ENCODE results near the gene DNAJB6.

DNAJB6 gene

DNA sequence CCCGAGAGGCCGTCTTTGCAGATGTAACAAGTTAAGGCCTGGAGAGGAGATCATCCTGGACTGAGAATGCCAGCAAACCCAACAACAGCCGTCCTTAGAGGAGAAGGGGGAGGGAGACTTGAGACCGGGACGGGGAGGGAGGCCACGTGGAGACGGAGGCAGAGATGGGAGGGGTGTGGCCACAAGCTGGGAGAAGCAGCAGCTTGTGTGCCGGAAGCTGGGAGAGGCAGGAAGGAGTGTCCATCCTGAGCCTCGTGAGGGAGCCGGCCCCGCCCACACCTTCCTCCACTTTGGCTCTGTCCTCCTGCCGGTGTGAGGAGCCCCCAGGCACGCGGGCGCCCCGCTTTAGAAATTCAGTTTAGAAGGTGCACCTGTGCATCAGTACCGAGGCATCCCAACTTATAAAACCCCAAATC, 95.7 kb downstream of the DNAJB6 start:
- Histone ChIP-seq H3K4me3 (ENCODE audit: low read depth, low read length) (peak overlapping the region; percentile 42; the same call in 1 of the 2 replicates), H3K4me1 (ENCODE audit: control insufficient read depth, insufficient read depth, low read length) (peaks cover 7% of the 10 kb centered on the region), H3K36me3 (ENCODE audit: control insufficient read depth, insufficient read depth, low read length) (no peaks in the 10 kb centered on the region), H3K9me3 (ENCODE audit: control insufficient read depth, insufficient read depth, low read depth, low read length) (no peaks in the 10 kb centered on the region), H3K27ac (ENCODE audit: low read depth, low read length) (no peak overlapping the region), H3K9ac (ENCODE audit: low read length) (no peak overlapping the region), H3K27me3 (ENCODE audit: control insufficient read depth, insufficient read depth, low read length) (no peaks in the 10 kb centered on the region)

DNA sequence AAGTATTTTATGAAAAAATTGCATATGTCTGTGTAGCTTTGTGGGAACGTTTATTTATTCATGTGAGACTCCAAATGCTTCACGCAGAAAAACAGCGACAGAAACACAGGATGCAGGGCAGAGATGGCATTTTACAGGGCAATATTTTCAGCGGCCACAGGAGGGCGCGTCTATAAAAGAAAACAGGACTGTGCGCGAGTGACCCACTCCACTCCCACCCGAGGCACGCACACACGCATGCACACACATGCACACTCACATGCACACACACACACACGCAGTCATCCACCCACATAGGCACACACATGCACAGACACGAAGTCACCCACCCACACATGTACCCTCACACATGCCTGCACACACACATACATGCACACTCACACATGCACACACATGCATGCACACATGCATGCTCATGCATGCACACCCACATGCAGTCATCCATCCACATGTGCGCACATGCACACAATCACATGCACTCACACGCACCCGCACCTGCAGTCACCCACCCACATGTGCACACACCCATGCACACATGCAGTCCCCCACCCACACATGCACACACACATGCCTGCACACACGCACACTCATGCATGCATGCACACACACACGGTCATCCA, 96.3 kb downstream of the DNAJB6 start:
- H3K4me3 ChIP-seq (ENCODE audit: low read depth, low read length) = peak overlapping the region; percentile 42; the same call in 1 of the 2 replicates

DNA sequence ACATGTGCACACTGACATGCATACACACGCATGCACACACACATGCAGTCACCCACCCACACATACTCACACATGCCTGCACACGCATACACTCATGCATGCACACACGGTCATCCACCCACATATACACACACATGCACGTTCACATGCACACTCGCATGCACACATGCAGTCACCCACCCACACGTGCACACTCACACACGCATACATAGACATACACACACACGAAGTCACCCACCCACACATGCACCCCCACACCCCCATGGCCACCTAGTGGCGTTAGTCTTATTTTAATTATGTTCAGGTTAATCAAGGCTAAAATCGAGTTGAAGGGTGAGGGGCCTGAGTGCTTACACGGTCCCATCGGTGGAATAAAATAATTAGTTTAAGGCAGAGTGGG, 96.8 kb downstream of the DNAJB6 start:
- no peak overlapping the region for H3K9ac ChIP-seq (ENCODE audit: low read length)
- no peak overlapping the region for H3K27ac ChIP-seq (ENCODE audit: low read depth, low read length)
- peaks cover 7% of the 10 kb centered on the region for H3K4me1 ChIP-seq (ENCODE audit: control insufficient read depth, insufficient read depth, low read length)
- no peaks in the 10 kb centered on the region for H3K27me3 ChIP-seq (ENCODE audit: control insufficient read depth, insufficient read depth, low read length)
- no peaks in the 10 kb centered on the region for H3K9me3 ChIP-seq (ENCODE audit: control insufficient read depth, insufficient read depth, low read depth, low read length)
- no peak overlapping the region for H3K4me3 ChIP-seq (ENCODE audit: low read depth, low read length)
- H3K36me3 ChIP-seq (ENCODE audit: control insufficient read depth, insufficient read depth, low read length) = no peaks in the 10 kb centered on the region

More for the DNA sequence above, 96.3 kb downstream of the DNAJB6 start:
- H3K36me3 ChIP-seq (ENCODE audit: control insufficient read depth, insufficient read depth, low read length) = no peaks in the 10 kb centered on the region
- H3K27me3 ChIP-seq (ENCODE audit: control insufficient read depth, insufficient read depth, low read length) = no peaks in the 10 kb centered on the region
- peaks cover 7% of the 10 kb centered on the region for H3K4me1 ChIP-seq (ENCODE audit: control insufficient read depth, insufficient read depth, low read length)
- H3K27ac ChIP-seq (ENCODE audit: low read depth, low read length) = no peak overlapping the region
- H3K9me3 ChIP-seq (ENCODE audit: control insufficient read depth, insufficient read depth, low read depth, low read length) = no peaks in the 10 kb centered on the region
- H3K9ac ChIP-seq (ENCODE audit: low read length) = no peak overlapping the region

DNA sequence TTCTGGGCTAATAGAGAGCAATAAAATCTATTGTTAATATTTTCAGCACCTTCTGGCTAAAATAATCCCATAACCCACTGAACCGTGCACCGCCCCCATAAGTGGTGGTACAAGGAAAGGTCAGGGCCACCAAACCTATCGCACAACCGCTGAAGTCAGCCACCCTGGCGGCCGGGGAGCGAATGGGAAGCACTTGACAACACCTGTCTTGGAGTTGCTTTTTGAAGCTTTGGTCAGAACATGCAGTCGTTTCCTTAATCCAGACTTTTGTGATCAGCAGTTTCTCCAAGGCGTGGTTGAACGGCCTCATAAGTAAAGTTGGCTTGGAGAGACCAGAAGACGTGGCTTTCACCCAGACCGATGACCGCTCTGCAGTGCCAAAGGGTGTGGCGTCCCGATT, 97.4 kb downstream of the DNAJB6 start:
- Histone ChIP-seq H3K4me1 (ENCODE audit: control insufficient read depth, insufficient read depth, low read length) (peaks cover 7% of the 10 kb centered on the region), H3K9me3 (ENCODE audit: control insufficient read depth, insufficient read depth, low read depth, low read length) (peaks cover 5% of the 10 kb centered on the region; the same call in 1 of the 2 replicates), H3K27me3 (ENCODE audit: control insufficient read depth, insufficient read depth, low read length) (no peaks in the 10 kb centered on the region), H3K4me3 (ENCODE audit: low read depth, low read length) (no peak overlapping the region), H3K27ac (ENCODE audit: low read depth, low read length) (no peak overlapping the region), H3K36me3 (ENCODE audit: control insufficient read depth, insufficient read depth, low read length) (no peaks in the 10 kb centered on the region), H3K9ac (ENCODE audit: low read length) (no peak overlapping the region)

DNA sequence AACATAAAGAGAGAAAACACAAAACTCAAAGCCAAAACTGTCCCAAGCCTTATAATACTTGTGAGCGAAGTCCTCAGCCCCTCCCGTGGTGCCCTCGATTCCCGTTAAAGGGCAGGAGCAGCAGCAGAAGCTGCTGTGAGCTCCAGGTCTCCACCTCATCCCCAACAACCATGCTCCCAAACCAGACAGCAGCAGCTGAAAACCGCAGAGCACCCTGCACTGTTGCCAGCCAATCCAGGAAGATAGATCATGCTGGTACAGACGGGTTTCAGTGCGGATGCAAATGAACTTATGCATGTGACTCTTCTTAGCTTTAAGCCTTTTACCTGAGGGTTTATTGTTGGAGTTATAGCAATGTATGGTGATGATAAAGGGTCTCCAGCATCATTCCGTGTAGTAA, 97.9 kb downstream of the DNAJB6 start:
- Histone ChIP-seq H3K4me1 (ENCODE audit: control insufficient read depth, insufficient read depth, low read length) (peaks cover 7% of the 10 kb centered on the region), H3K27me3 (ENCODE audit: control insufficient read depth, insufficient read depth, low read length) (no peaks in the 10 kb centered on the region), H3K4me3 (ENCODE audit: low read depth, low read length) (no peak overlapping the region), H3K36me3 (ENCODE audit: control insufficient read depth, insufficient read depth, low read length) (no peaks in the 10 kb centered on the region), H3K9ac (ENCODE audit: low read length) (no peak overlapping the region), H3K9me3 (ENCODE audit: control insufficient read depth, insufficient read depth, low read depth, low read length) (peaks cover 10% of the 10 kb centered on the region; the same call in 1 of the 2 replicates), H3K27ac (ENCODE audit: low read depth, low read length) (no peak overlapping the region)

DNA sequence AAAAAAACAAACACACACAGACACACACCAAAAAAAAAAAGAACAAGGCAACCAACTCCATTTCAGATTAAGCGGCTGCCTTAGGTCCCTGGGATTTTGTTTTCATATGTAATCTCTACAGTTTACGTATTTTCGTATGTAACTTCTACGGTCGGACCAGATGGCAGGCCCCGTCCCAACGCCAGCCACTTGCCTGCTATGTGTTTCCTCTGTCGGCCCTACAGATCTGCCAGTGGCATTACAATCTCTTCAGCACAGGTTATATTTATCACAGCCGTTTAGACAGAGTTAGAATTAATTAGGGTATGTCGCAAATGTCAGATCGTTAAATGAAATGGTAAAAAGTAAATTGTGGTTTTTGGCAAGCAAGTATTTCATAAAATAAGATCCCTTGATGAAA, 99.3 kb downstream of the DNAJB6 start:
- H3K9ac ChIP-seq (ENCODE audit: low read length) = no peak overlapping the region
- H3K27ac ChIP-seq (ENCODE audit: low read depth, low read length) = no peak overlapping the region
- H3K4me3 ChIP-seq (ENCODE audit: low read depth, low read length) = no peak overlapping the region
- H3K36me3 ChIP-seq (ENCODE audit: control insufficient read depth, insufficient read depth, low read length) = no peaks in the 10 kb centered on the region
- peaks cover 13% of the 10 kb centered on the region; the same call in 1 of the 2 replicates for H3K9me3 ChIP-seq (ENCODE audit: control insufficient read depth, insufficient read depth, low read depth, low read length)
- peaks cover 7% of the 10 kb centered on the region for H3K4me1 ChIP-seq (ENCODE audit: control insufficient read depth, insufficient read depth, low read length)
- H3K27me3 ChIP-seq (ENCODE audit: control insufficient read depth, insufficient read depth, low read length) = no peaks in the 10 kb centered on the region

DNA sequence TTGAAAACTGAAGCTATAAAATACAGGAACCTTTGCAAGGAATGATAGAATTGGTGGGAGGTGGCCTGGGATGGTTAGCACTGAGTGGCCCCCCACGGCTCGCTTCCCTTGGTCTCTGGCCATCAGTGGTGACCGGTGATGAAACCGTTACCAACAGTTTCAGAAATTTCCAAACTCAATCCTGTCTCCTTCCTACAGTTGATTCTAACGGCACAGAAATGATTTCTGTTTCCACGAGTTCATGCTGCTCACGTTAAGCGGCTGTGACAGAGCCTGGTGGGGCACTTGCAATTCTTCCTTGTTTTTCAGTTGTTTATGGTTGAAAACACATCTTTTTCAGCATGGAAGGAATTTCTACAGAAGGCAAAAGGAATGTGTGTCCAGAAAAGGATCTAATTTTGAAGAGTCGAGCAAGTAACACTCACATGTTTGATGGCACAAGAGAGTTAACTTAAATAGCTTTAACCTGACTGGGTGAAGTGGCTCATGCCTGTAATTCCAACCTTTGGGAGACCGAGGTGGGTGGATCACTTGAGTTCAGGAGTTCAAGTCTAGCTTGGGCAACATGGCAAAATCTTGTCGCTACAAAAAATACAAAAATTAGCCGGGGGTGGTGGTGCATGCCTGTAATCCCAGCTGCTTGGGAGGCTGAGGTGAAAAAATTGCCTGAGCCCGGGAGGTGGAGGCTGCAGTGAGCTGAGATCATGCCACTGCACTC, 100.1 kb downstream of the DNAJB6 start:
- peaks cover 13% of the 10 kb centered on the region; the same call in 1 of the 2 replicates for H3K9me3 ChIP-seq (ENCODE audit: control insufficient read depth, insufficient read depth, low read depth, low read length)

DNA sequence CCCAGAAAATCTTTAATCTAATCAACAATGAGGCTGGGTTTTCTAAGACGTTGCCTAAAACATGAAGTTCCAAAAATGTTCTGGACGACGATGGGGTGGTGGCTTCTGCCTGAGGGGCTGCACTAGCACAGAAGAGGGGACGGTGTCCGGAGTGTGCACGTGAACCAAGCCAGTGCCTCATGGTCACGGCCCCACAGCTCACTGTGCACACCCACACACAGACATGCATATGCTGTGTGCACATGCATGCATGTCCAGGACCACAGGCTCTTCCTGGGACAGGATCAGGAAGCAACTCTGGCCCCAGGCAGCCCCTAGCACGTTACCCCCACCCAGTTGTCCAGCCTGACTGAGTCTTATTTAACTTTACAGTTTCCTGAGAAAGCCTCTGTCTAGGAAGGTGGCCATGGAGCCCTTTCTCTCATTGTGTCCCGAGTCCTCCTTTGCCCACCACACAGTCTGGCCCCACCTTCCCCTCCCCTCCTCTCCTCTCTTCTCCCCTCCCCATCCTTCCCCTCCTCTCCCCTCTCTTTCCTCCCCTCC, 100.8 kb downstream of the DNAJB6 start:
- H3K27ac ChIP-seq (ENCODE audit: low read depth, low read length) = no peak overlapping the region
- no peak overlapping the region for H3K9ac ChIP-seq (ENCODE audit: low read length)
- no peak overlapping the region for H3K4me3 ChIP-seq (ENCODE audit: low read depth, low read length)
- H3K27me3 ChIP-seq (ENCODE audit: control insufficient read depth, insufficient read depth, low read length) = no peaks in the 10 kb centered on the region
- no peaks in the 10 kb centered on the region for H3K36me3 ChIP-seq (ENCODE audit: control insufficient read depth, insufficient read depth, low read length)
- peaks cover 14% of the 10 kb centered on the region for H3K9me3 ChIP-seq (ENCODE audit: control insufficient read depth, insufficient read depth, low read depth, low read length)
- peaks cover under 1% of the 10 kb centered on the region; the same call in 1 of the 2 replicates for H3K4me1 ChIP-seq (ENCODE audit: control insufficient read depth, insufficient read depth, low read length)

More for the DNA sequence above, 100.1 kb downstream of the DNAJB6 start:
- Histone ChIP-seq H3K36me3 (ENCODE audit: control insufficient read depth, insufficient read depth, low read length) (no peaks in the 10 kb centered on the region), H3K4me1 (ENCODE audit: control insufficient read depth, insufficient read depth, low read length) (peaks cover 7% of the 10 kb centered on the region), H3K27ac (ENCODE audit: low read depth, low read length) (no peak overlapping the region), H3K4me3 (ENCODE audit: low read depth, low read length) (no peak overlapping the region), H3K9ac (ENCODE audit: low read length) (no peak overlapping the region), H3K27me3 (ENCODE audit: control insufficient read depth, insufficient read depth, low read length) (no peaks in the 10 kb centered on the region)

DNA sequence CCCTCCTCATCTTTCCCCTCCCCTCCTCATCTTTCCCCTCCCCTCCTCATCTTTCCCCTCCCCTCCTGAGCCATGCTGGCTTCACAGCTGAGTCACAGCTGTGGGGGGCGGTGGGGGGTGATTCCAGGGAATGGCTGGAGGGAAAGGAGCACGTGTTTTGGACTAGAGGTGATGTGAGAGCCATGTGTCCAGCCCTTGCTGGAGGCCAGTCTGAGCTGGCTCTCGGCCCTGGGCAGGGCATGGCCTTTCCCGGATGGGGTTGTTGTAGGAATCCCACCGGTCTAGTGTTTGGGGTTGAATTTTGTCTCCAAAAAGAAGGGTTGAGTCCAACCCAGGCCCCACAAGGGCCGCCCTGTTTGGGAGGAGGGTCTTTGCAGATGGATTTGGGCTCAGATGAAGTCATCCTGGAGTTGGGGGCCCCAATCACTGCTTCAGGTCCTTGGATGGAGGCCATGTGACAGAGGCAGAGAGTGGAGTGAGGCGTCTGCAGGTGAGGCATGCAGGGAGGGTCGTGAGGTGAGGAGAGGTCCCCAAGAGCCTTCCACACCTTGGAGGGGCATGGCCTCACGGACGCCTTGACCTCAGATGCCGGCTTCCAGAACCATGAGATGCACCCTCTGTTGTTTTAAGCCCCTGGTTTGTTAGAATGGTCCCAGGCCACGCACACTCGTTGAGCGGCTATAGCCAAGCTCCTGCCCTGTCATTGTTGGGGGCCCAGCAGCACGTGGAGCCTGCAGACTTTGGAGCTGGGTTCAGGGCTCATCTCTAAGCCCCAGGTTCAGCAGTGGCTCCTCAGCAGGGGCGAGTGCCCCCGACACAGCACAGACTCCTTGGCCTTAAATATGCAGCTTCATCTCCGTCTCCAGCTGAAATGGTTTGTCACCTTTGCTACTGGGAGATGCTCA, 101.6 kb downstream of the DNAJB6 start:
- no peak overlapping the region for H3K9ac ChIP-seq (ENCODE audit: low read length)
- H3K27ac ChIP-seq (ENCODE audit: low read depth, low read length) = no peak overlapping the region
- H3K36me3 ChIP-seq (ENCODE audit: control insufficient read depth, insufficient read depth, low read length) = no peaks in the 10 kb centered on the region
- H3K4me1 ChIP-seq (ENCODE audit: control insufficient read depth, insufficient read depth, low read length) = no peaks in the 10 kb centered on the region
- H3K9me3 ChIP-seq (ENCODE audit: control insufficient read depth, insufficient read depth, low read depth, low read length) = peaks cover 21% of the 10 kb centered on the region
- no peak overlapping the region for H3K4me3 ChIP-seq (ENCODE audit: low read depth, low read length)
- H3K27me3 ChIP-seq (ENCODE audit: control insufficient read depth, insufficient read depth, low read length) = no peaks in the 10 kb centered on the region

DNA sequence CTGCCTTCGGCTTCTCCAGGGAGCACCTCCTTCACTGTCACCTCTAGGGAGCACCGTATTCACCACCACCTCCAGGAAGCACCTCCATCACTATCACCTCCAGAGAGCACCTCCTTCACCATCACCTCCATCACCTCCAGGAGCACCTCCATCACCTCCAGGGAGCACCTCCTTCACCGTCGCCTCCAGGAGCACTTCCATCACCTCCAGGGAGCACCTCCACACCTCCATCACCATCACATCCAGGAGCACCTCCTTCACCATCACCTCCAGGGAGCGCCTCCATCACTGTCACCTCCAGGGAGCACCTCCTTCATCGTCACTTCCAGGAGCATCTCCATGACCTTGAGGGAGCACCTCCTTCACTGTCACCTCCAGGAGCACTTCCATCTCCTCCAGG, 102.3 kb downstream of the DNAJB6 start:
- Histone ChIP-seq H3K4me1 (ENCODE audit: control insufficient read depth, insufficient read depth, low read length) (no peaks in the 10 kb centered on the region), H3K27me3 (ENCODE audit: control insufficient read depth, insufficient read depth, low read length) (no peaks in the 10 kb centered on the region), H3K36me3 (ENCODE audit: control insufficient read depth, insufficient read depth, low read length) (no peaks in the 10 kb centered on the region)

More for the DNA sequence above, 102.3 kb downstream of the DNAJB6 start:
- no peak overlapping the region for H3K27ac ChIP-seq (ENCODE audit: low read depth, low read length)
- H3K4me3 ChIP-seq (ENCODE audit: low read depth, low read length) = no peak overlapping the region
- H3K9me3 ChIP-seq (ENCODE audit: control insufficient read depth, insufficient read depth, low read depth, low read length) = peaks cover 21% of the 10 kb centered on the region
- no peak overlapping the region for H3K9ac ChIP-seq (ENCODE audit: low read length)
